GM12801 (cell line): Measurements from ENCODE around the gene PPARD.

Source experiments
- CTCF ChIP-seq: IDR thresholded peaks from one replicate; pipeline ENCODE4 v1.5.1; 2011; ENCODE audit warnings: control low read depth; ENCODE audit not compliant: insufficient read length; ENCODE audit errors: extremely low read depth

The PPARD gene

GRCh38 chr6:35426074-35426473 lies 83.7 kb downstream of the PPARD start:
- TF ChIP-seq CTCF: no peak

- no peak for TF ChIP-seq CTCF
These were observed 85.1 kb downstream of the PPARD start for GRCh38 chr6:35427435-35427834.

GRCh38 chr6:35427851-35428321 lies 85.5 kb downstream of the PPARD start:
- TF ChIP-seq CTCF: no peak

GRCh38 chr6:35428421-35429149 lies 86.2 kb downstream of the PPARD start:
- no peak for TF ChIP-seq CTCF

- TF ChIP-seq CTCF: no peak
These were observed 87.1 kb downstream of the PPARD start for GRCh38 chr6:35429463-35429862.

- TF ChIP-seq CTCF: no peak
These were observed 89.9 kb downstream of the PPARD start for GRCh38 chr6:35432291-35432690.

GRCh38 chr6:35435074-35435837 lies 92.9 kb downstream of the PPARD start:
- TF ChIP-seq CTCF: no peak
